Vagina (tissue), 2 donors: ENCODE data around the gene DLL1. TPM values are rescaled to one million over a fixed set of nuclear protein-coding genes. Genes with fewer than 3 reads are reported as not detected.

Source experiments
- DNase-seq, 2 donors: peaks; one replicate each; pipeline ENCODE4 v3.0.0-alpha.2; 2017; ENCODE audit errors: extremely low spot score in 2 of 2
- H3K27ac ChIP-seq: fragments of 200-600 bp; sonication (generic); one replicate; pipeline ENCODE4 v1.5.1; 2019
- H3K27me3 ChIP-seq: fragments of 200-600 bp; sonication (generic); one replicate; pipeline ENCODE4 v1.5.1; 2019
- H3K36me3 ChIP-seq, 2 donors: fragments of 200-600 bp; sonication (generic); one replicate each; pipeline ENCODE4 v1.5.1; 2017 to 2019
- H3K4me1 ChIP-seq: fragments of 200-600 bp; sonication (generic); one replicate; pipeline ENCODE4 v1.5.1; 2019
- H3K4me3 ChIP-seq, 2 donors: fragments of 200-600 bp; sonication (generic); 1 replicate in 1 of 2; 2 replicates in 1 of 2; pipeline ENCODE4 v1.5.1; 2016 to 2019
- H3K9me3 ChIP-seq: fragments of 200-600 bp; sonication (generic); one replicate; pipeline ENCODE4 v1.5.1; 2019
- POLR2A ChIP-seq, 2 donors: fragments of 450-650 bp; IDR thresholded peaks; one replicate each; pipeline ENCODE4 v1.6.1; 2017; ENCODE audit warnings: antibody characterized with exemption in 2 of 2, mild to moderate bottlenecking in 2 of 2, moderate library complexity in 2 of 2
- POLR2AphosphoS5 ChIP-seq, 2 donors: sonication (generic); formaldehyde crosslinking; IDR thresholded peaks; one replicate each; pipeline ENCODE4 v1.9.0; 2017; ENCODE audit warnings: antibody characterized with exemption in 2 of 2, mild to moderate bottlenecking in 2 of 2, low read depth in 1 of 2; ENCODE audit not compliant: insufficient read depth in 1 of 2
- intact Hi-C: fragments of 100-400 bp; cut with DNase I; formaldehyde crosslinking; loops from one replicate; pipeline ENCODE4 v1.15.1; 2023
- total RNA-seq: library from RNA; depleted of rRNA; stranded (reverse); fragments of >200 nt; gene quantifications from one replicate; pipeline ENCODE4 v1.2.3, GENCODE V29; 2016
- TF ChIP-seq, protein P1 (sequence below), 3 experiments: fragments of 450-650 bp in 2 of 3; fragments of 200-600 bp in 1 of 3; sonication (generic) in 1 of 3; IDR thresholded peaks; one replicate each; pipeline ENCODE4 v1.5.1; 2017 to 2019; ENCODE audit warnings: antibody characterized with exemption in 3 of 3, mild to moderate bottlenecking in 2 of 3, moderate library complexity in 2 of 3

The DLL1 gene
- total RNA-seq, 1 donor from 2014 or later, result 43.5 TPM

DNA sequence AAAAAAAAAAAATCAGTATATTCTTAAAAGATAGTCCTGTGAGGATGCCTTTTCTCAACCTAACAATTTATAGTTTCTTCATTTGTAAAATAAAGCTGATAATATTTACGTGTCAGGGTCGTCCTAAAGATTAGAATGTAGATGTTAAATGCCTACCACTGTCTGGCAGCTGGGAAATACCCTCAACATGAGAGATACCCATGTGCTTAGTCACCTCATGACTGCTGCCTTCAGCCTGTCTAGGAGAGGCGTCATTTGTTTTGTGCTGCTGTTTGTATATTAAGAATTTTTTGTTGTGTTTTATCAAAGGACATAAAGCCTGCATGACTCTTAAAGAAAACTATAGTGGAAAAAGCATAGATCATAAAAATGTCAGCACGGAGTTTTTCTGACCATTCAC, 25.2 kb upstream of the DLL1 start:
- no peaks in the 10 kb centered on the region for H3K9me3 ChIP-seq
- no peak overlapping the region for H3K27ac ChIP-seq
- TF ChIP-seq POLR2AphosphoS5 (IDR thresholded peaks at IDR 0.05; ENCODE audit: insufficient read depth in 1 of 2, low read depth in 1 of 2) (no peak), POLR2A (IDR thresholded peaks at IDR 0.05) (no peak)
- TF ChIP-seq, protein P1, sequence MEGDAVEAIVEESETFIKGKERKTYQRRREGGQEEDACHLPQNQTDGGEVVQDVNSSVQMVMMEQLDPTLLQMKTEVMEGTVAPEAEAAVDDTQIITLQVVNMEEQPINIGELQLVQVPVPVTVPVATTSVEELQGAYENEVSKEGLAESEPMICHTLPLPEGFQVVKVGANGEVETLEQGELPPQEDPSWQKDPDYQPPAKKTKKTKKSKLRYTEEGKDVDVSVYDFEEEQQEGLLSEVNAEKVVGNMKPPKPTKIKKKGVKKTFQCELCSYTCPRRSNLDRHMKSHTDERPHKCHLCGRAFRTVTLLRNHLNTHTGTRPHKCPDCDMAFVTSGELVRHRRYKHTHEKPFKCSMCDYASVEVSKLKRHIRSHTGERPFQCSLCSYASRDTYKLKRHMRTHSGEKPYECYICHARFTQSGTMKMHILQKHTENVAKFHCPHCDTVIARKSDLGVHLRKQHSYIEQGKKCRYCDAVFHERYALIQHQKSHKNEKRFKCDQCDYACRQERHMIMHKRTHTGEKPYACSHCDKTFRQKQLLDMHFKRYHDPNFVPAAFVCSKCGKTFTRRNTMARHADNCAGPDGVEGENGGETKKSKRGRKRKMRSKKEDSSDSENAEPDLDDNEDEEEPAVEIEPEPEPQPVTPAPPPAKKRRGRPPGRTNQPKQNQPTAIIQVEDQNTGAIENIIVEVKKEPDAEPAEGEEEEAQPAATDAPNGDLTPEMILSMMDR (IDR thresholded peaks at IDR 0.05), result no peak
- no peak overlapping the region for H3K4me3 ChIP-seq
- H3K36me3 ChIP-seq, result peaks cover 0 to 10% of the 10 kb centered on the region in 2 donors
- no peak for DNase-seq
- peaks cover 30% of the 10 kb centered on the region for H3K4me1 ChIP-seq
- no peaks in the 10 kb centered on the region for H3K27me3 ChIP-seq
- intact Hi-C loops, result no loop called here

DNA sequence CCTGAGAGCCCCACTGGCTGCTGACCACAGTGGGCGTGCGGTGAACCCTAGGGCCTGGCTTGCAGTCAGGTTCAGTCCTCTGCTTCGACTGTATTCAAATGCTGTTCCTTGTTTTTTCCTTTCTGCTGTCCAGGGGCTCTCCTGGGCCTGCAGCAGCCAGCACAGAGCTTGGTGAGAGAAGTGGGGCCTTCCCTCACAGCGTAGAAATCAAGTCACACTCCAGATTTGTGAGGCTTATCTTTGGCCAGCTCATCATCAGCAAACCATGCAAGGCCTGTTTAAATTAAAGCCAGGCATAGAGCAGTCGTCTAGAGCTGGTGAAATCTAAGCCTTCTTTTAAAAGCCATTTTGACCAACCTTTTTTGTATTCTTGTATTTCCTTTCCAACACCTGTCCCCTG, 24.1 kb upstream of the DLL1 start:
- no peak for DNase-seq
- intact Hi-C loops, result no loop called here
- Histone ChIP-seq H3K4me1 (peaks cover 41% of the 10 kb centered on the region), H3K27ac (no peak overlapping the region), H3K9me3 (no peaks in the 10 kb centered on the region), H3K4me3 (no peak overlapping the region), H3K27me3 (no peaks in the 10 kb centered on the region), H3K36me3 (peaks cover 0 to 10% of the 10 kb centered on the region in 2 donors)
- TF ChIP-seq, protein P1 (IDR thresholded peaks at IDR 0.05), result no peak
- TF ChIP-seq POLR2AphosphoS5 (IDR thresholded peaks at IDR 0.05; ENCODE audit: insufficient read depth in 1 of 2, low read depth in 1 of 2) (no peak), POLR2A (IDR thresholded peaks at IDR 0.05) (no peak)

DNA sequence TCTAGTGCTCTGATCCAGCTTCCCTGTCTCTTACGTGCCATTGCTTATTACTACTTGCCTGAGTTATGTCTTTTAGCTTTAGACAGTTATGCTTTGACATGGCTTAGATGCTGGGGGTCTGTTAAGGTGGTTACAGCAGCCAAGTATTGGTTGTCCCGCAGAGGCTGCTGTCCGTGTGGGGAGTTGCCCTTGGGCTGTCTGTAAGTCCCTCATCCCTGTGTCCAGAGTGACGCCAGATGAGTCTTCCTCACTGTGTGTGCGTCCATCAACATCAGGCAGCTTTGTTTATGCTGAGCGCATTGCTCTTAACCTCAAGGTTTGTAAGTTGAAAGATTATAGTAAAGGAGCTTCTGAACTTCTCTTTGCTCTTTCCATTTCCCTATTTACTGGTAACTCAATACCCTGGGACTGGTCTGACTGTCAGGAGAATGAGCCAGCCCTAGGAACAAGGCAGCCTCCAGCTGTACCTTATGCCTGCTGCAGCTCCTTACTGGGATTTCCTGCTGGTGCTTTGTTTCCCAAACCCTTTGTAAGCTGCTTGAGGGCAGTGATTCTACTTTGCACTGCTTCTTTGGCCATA, 22.9 kb upstream of the DLL1 start:
- peaks cover 52% of the 10 kb centered on the region for H3K4me1 ChIP-seq
- no peak for DNase-seq

DNA sequence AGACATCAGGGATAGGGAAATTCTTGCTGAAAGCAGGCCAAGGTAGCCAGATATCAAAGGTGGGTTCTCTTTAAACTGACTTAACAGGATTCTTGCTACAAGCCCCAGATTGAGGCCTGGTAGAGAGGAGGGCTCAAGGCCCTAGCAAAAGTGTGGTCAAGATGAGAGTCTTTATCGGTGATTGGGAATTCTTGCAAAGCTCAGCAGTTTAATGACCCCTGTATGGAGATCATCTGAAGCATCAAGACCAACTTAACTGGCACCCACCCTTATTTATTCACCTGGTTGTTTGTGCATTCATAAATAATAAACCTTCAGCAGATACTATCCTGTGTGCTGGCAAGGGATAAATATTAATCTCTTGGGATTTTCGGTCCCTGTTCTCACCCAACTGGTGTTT, 22.0 kb upstream of the DLL1 start:
- intact Hi-C loops, result no loop called here
- H3K4me1 ChIP-seq, result peaks cover 62% of the 10 kb centered on the region
- TF ChIP-seq, protein P1 (IDR thresholded peaks at IDR 0.05), result no peak
- TF ChIP-seq POLR2A (IDR thresholded peaks at IDR 0.05), result no peak
- TF ChIP-seq POLR2AphosphoS5 (IDR thresholded peaks at IDR 0.05; ENCODE audit: insufficient read depth in 1 of 2, low read depth in 1 of 2), result no peak

More for the DNA sequence above, 22.9 kb upstream of the DLL1 start:
- Histone ChIP-seq H3K36me3 (peaks cover 0 to 2% of the 10 kb centered on the region in 2 donors), H3K27me3 (no peaks in the 10 kb centered on the region), H3K27ac (no peak overlapping the region), H3K4me3 (no peak overlapping the region), H3K9me3 (no peaks in the 10 kb centered on the region)
- intact Hi-C loops, result no loop called here
- TF ChIP-seq, protein P1 (IDR thresholded peaks at IDR 0.05), result no peak
- TF ChIP-seq POLR2A (IDR thresholded peaks at IDR 0.05) (no peak), POLR2AphosphoS5 (IDR thresholded peaks at IDR 0.05; ENCODE audit: insufficient read depth in 1 of 2, low read depth in 1 of 2) (no peak)

DNA sequence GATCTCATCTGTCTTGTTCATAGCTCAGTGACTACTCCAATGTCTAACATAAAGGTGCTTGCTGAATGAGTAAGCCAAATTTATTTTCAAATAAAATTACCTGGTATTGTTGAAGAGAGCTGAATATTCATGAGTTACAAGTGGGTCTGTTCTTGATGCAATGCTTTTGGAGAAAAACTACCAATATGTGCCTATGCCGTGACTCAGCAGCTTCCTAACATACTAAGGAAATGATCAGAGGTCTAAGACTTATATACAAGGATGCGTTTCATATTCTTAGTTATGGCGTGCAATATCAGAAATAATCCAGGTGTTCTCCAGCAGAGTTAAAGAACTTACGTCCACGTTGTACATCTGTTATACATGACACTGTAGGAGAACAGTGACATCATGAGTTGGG, 20.8 kb upstream of the DLL1 start:
- no peaks in the 10 kb centered on the region for H3K27me3 ChIP-seq
- H3K9me3 ChIP-seq, result no peaks in the 10 kb centered on the region
- no peak for DNase-seq
- H3K4me1 ChIP-seq, result peaks cover 72% of the 10 kb centered on the region
- no peaks in the 10 kb centered on the region for H3K36me3 ChIP-seq
- H3K27ac ChIP-seq, result no peak overlapping the region
- H3K4me3 ChIP-seq, result no peak overlapping the region
- intact Hi-C loops, result no loop called here
- no peak for TF ChIP-seq POLR2A (IDR thresholded peaks at IDR 0.05)
- no peak for TF ChIP-seq POLR2AphosphoS5 (IDR thresholded peaks at IDR 0.05; ENCODE audit: insufficient read depth in 1 of 2, low read depth in 1 of 2)
- TF ChIP-seq, protein P1 (IDR thresholded peaks at IDR 0.05), result no peak

More for the DNA sequence above, 22.0 kb upstream of the DLL1 start:
- no peaks in the 10 kb centered on the region for H3K36me3 ChIP-seq
- no peaks in the 10 kb centered on the region for H3K9me3 ChIP-seq
- no peak overlapping the region for H3K4me3 ChIP-seq
- H3K27me3 ChIP-seq, result no peaks in the 10 kb centered on the region
- no peak overlapping the region for H3K27ac ChIP-seq
- DNase-seq, result no peak
